Neural progenitor cell (in vitro differentiated cells): ENCODE data around the gene CCNYL1.

Experiments
- CTCF ChIP-seq: fragments of 200-600 bp; sonication (generic); IDR thresholded peaks from 2 replicates; pipeline ENCODE4 v1.5.1; 2017; ENCODE audit warnings: antibody characterized with exemption, mild to moderate bottlenecking
- EZH2 ChIP-seq: fragments of 200-600 bp; sonication (generic); IDR thresholded peaks from 2 replicates; pipeline ENCODE4 v1.6.1; 2017; ENCODE audit warnings: antibody characterized with exemption, mild to moderate bottlenecking, moderate library complexity

GRCh38 chr2:207662203-207662602 lies 49.2 kb upstream of the CCNYL1 start:
- TF ChIP-seq EZH2 (no peak), CTCF (no peak)
